ENCODE results near the gene WDR37.

WDR37 gene

GRCh38 chr10:1047937-1048336, 8.2 kb upstream of the WDR37 start:
- no peak for TF ChIP-seq JUND (IDR thresholded peaks at IDR 0.05; ENCODE audit: low read depth)
- in situ Hi-C loops (cut with HindIII; ENCODE audit: low pct_unique_long_range_greater_than_20kb, low sequenced_read_pairs) = no loop called here
- DNase-seq (ENCODE audit: low read depth in 1 of 2, low spot score in 1 of 2) = peak in 1 of 2 experiments; percentile 31

GRCh38 chr10:1048349-1048731, 7.8 kb upstream of the WDR37 start:
- no peak for TF ChIP-seq JUND (IDR thresholded peaks at IDR 0.05; ENCODE audit: low read depth)
- in situ Hi-C loops (cut with HindIII; ENCODE audit: low pct_unique_long_range_greater_than_20kb, low sequenced_read_pairs) = no loop called here
- DNase-seq (ENCODE audit: low read depth in 1 of 2, low spot score in 1 of 2) = peak in 1 of 2 experiments; percentile 69

- in situ Hi-C loops (cut with HindIII; ENCODE audit: low pct_unique_long_range_greater_than_20kb, low sequenced_read_pairs) = no loop called here
- DNase-seq (ENCODE audit: low read depth in 1 of 2, low spot score in 1 of 2) = peak; percentile 97 to 100
- TF ChIP-seq JUND (IDR thresholded peaks at IDR 0.05; ENCODE audit: low read depth) = no peak
Measured at GRCh38 chr10:1048732-1049424, 7.3 kb upstream of the WDR37 start, which contains the start of gene IDI1. IDI1 (minus strand) TSS chr10:1049119; CDS start chr10:1049003, 116 bp downstream.

GRCh38 chr10:1049425-1049958, 6.7 kb upstream of the WDR37 start:
- DNase-seq (ENCODE audit: low read depth in 1 of 2, low spot score in 1 of 2) = no peak
- no peak for TF ChIP-seq JUND (IDR thresholded peaks at IDR 0.05; ENCODE audit: low read depth)
- in situ Hi-C loops (cut with HindIII; ENCODE audit: low pct_unique_long_range_greater_than_20kb, low sequenced_read_pairs) = no loop called here

- TF ChIP-seq JUND (IDR thresholded peaks at IDR 0.05; ENCODE audit: low read depth) = no peak
- no peak for DNase-seq (ENCODE audit: low read depth in 1 of 2, low spot score in 1 of 2)
- in situ Hi-C loops (cut with HindIII; ENCODE audit: low pct_unique_long_range_greater_than_20kb, low sequenced_read_pairs) = no loop called here
Measured at GRCh38 chr10:1050145-1050544, 6.0 kb upstream of the WDR37 start.

GRCh38 chr10:1050554-1050953, 5.6 kb upstream of the WDR37 start:
- DNase-seq (ENCODE audit: low read depth in 1 of 2, low spot score in 1 of 2) = peak in 1 of 2 experiments; percentile 78
- TF ChIP-seq JUND (IDR thresholded peaks at IDR 0.05; ENCODE audit: low read depth) = no peak
- in situ Hi-C loops (cut with HindIII; ENCODE audit: low pct_unique_long_range_greater_than_20kb, low sequenced_read_pairs) = no loop called here

- no peak for TF ChIP-seq JUND (IDR thresholded peaks at IDR 0.05; ENCODE audit: low read depth)
- in situ Hi-C loops (cut with HindIII; ENCODE audit: low pct_unique_long_range_greater_than_20kb, low sequenced_read_pairs) = no loop called here
- no peak for DNase-seq (ENCODE audit: low read depth in 1 of 2, low spot score in 1 of 2)
Measured at GRCh38 chr10:1054684-1055083, 1.5 kb upstream of the WDR37 start.

- TF ChIP-seq JUND (IDR thresholded peaks at IDR 0.05; ENCODE audit: low read depth) = no peak
- no peak for DNase-seq (ENCODE audit: low read depth in 1 of 2, low spot score in 1 of 2)
- in situ Hi-C loops (cut with HindIII; ENCODE audit: low pct_unique_long_range_greater_than_20kb, low sequenced_read_pairs) = no loop called here
Measured at GRCh38 chr10:1057106-1057657, 997 bp downstream of the WDR37 start.

- no peak for DNase-seq (ENCODE audit: low read depth in 1 of 2, low spot score in 1 of 2)
- no peak for TF ChIP-seq JUND (IDR thresholded peaks at IDR 0.05; ENCODE audit: low read depth)
- in situ Hi-C loops (cut with HindIII; ENCODE audit: low pct_unique_long_range_greater_than_20kb, low sequenced_read_pairs) = no loop called here
Measured at GRCh38 chr10:1058017-1058416, 1.8 kb downstream of the WDR37 start.

GRCh38 chr10:1059902-1060301, 3.7 kb downstream of the WDR37 start:
- DNase-seq (ENCODE audit: low read depth in 1 of 2, low spot score in 1 of 2) = no peak
- TF ChIP-seq JUND (IDR thresholded peaks at IDR 0.05; ENCODE audit: low read depth) = no peak
- in situ Hi-C loops (cut with HindIII; ENCODE audit: low pct_unique_long_range_greater_than_20kb, low sequenced_read_pairs) = no loop called here

GRCh38 chr10:1061930-1062774, 6.0 kb downstream of the WDR37 start:
- DNase-seq (ENCODE audit: low read depth in 1 of 2, low spot score in 1 of 2) = no peak
- TF ChIP-seq JUND (IDR thresholded peaks at IDR 0.05; ENCODE audit: low read depth) = no peak
- in situ Hi-C loops (cut with HindIII; ENCODE audit: low pct_unique_long_range_greater_than_20kb, low sequenced_read_pairs) = no loop called here

GRCh38 chr10:1063232-1063865, 7.2 kb downstream of the WDR37 start:
- in situ Hi-C loops (cut with HindIII; ENCODE audit: low pct_unique_long_range_greater_than_20kb, low sequenced_read_pairs) = no loop called here

More at GRCh38 chr10:1063232-1063865, 7.2 kb downstream of the WDR37 start:
- DNase-seq (ENCODE audit: low read depth in 1 of 2, low spot score in 1 of 2) = no peak
- TF ChIP-seq JUND (IDR thresholded peaks at IDR 0.05; ENCODE audit: low read depth) = no peak
